GM21825 (cell line): Measurements from ENCODE around the gene ENOX2.
A peak's percentile ranks its signal among the peaks of the same experiment; 100 is the strongest.

Source experiments
- ATAC-seq: cut with Tn5 transposase; IDR thresholded peaks from one replicate; pipeline ENCODE4 v1.9.1; 2021; ENCODE audit warnings: mild to moderate bottlenecking, moderate library complexity; ENCODE audit not compliant: unreplicated experiment

The ENOX2 gene

GRCh38 chrX:130885996-130886395 lies 17.0 kb downstream of the ENOX2 start:
- no peak for ATAC-seq

DNA sequence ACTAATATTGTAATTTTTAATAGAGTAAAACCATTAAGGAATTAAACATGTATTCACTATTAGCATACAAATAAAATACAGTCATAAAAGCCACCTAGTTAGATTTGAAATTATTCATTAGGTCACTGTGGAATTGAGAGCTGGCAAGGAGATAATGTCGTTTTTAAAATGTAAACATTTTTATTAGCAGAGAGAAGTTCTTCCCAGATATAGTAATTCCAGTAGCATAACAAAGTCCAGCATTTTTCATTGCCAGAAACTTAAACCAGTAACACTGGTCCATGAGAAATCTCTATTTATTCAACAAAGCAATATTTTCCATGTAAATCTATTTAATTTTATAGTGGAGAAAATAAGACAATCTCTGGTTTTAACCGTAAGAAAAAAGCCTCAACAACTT lies 17.5 kb downstream of the ENOX2 start:
- ATAC-seq, result no peak

GRCh38 chrX:130884627-130885026 lies 18.4 kb downstream of the ENOX2 start:
- no peak for ATAC-seq

DNA sequence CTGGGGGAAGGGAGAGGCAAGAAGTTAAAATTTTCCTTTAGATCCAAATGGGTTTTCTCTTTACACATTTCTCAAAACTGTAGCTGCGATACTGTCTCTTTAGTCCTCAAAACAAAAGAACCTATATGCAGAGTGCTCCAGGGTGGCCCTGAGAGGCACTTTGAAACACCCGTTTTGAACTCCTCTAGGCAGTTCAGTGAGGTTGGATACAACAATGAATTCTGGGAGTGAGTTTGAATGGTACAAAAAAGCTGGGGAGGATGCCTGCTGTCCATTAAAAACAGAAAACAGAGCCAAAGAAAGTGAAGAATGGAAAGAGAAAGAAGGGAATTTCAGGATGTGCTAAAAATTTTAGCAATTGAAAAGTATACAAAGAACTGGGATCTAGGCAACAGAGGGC lies 23.1 kb downstream of the ENOX2 start:
- ATAC-seq, result no peak

GRCh38 chrX:130878350-130879341 lies 24.4 kb downstream of the ENOX2 start:
- no peak for ATAC-seq

DNA sequence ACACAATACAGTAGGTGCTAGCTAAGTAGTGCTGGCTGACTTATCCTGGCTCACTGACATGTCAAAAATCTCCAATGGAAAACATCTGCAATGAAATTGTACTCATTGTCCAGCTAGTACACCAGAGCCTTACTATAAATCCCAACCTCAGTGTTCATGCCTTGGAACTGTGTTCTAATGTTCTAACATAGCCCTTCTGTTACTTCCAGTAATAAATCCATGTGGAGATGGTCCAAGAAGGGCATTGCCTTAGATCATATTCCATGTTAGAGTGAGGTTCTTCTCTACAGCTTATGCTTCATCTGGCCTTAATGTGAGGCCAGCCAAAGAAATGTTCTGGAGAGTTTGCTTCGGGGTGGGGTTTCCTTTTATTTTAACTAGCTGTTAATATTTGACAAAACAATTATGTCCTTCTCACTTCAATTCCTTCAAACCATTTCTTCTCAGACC lies 25.1 kb downstream of the ENOX2 start:
- no peak for ATAC-seq

- ATAC-seq, result no peak
These were observed 26.8 kb downstream of the ENOX2 start for GRCh38 chrX:130876226-130876625.

GRCh38 chrX:130874751-130875150 lies 28.3 kb downstream of the ENOX2 start:
- no peak for ATAC-seq

GRCh38 chrX:130869239-130869638 lies 33.8 kb downstream of the ENOX2 start:
- no peak for ATAC-seq

GRCh38 chrX:130861462-130861861 lies 41.5 kb downstream of the ENOX2 start:
- no peak for ATAC-seq

DNA sequence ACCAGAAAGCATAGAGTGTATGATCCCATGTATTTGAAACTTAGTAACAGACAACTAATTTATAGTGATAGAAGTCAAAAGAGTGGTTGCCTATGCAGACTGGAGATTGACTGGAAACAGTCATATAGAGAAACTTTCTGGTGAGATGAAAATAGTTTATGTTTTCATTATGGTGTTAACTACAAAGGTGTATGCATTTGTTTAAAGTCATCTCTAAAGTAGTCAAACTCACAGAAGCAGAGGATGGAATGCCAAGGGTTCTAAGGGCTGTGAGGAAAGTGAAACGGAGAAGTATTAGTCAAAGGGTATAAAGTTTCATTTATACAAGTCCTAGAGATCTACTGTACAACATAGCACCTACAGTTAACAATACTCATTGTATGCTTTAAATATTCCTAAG lies 45.8 kb downstream of the ENOX2 start:
- ATAC-seq, result peak; percentile 93

DNA sequence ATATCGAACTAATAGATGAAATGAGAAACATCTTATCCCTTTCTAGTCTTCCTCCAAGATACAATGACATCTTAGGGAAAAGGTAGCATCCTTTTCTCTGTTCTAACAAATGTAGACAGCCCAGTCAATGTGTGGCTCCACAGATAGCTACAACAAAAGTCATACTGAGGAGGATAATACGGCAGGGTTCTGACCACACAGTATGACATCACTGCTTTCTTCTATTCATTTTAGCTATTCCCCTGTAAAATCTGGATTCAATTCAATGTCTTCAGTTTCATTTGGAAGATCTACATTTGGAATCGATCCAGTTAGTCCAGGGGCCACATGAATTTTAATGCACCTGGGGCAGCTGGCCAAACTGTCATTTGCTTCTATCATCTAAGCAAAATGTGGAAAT lies 51.4 kb downstream of the ENOX2 start:
- no peak for ATAC-seq

DNA sequence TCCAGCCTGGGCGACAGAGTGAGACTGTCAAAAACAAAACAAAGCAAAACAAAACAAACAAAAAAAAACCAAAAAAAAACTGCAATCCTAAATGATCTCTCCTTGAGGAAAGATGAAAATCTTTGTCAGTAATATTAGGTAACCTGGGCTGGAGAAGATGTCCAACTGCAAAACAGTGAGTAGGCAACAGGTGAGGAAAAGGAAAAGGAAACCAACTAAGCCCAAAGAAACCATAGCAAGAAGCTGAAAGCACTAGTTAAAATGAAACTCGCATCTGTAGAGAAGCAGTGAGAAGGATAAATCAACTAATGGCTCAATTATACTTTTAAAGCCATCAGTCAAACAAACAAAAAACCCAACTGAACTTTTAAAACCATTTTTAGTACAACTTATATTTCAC lies 54.2 kb downstream of the ENOX2 start:
- peak; percentile 69 for ATAC-seq

DNA sequence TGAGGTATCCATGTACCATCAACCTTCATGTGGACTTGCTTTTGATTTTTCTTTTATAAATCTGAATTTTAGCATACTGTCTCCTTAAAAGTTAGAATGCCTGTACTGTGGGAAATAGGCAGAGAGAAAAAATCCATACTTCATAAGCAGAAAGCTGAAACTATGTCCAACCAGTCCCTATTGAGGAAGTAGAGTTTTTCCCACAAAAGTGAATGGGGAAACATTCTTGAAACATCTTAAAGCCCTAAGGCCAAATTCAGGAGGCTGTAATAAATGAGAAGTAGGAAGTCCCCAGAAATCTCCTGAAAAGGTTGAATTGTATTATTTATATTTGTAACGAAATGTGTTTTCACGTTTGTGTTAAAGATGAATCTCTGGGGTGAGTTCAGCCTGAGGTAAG lies 56.3 kb downstream of the ENOX2 start:
- ATAC-seq, result no peak

- ATAC-seq, result no peak
These were observed 61.2 kb downstream of the ENOX2 start for GRCh38 chrX:130841776-130842175.

DNA sequence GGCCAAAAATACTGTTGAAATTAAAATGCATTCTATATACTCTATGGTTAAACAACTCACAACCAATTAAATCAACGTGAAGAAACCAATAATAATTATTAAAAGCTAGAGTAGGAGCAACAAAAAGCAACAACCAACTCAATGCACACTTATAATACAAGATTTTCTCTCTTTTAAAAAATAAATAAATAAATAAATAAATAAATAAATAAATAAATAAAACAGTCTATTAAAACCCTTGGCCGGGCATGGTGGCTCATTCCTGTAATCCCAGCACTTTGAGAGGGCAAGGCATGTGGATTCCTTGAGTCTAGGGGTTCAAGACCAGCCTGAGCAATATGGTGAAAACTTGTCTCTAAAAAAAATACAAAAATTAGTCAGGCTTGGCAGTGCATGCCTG lies 62.7 kb downstream of the ENOX2 start:
- ATAC-seq, result no peak

- no peak for ATAC-seq
These were observed 66.6 kb downstream of the ENOX2 start for GRCh38 chrX:130836447-130836846.

DNA sequence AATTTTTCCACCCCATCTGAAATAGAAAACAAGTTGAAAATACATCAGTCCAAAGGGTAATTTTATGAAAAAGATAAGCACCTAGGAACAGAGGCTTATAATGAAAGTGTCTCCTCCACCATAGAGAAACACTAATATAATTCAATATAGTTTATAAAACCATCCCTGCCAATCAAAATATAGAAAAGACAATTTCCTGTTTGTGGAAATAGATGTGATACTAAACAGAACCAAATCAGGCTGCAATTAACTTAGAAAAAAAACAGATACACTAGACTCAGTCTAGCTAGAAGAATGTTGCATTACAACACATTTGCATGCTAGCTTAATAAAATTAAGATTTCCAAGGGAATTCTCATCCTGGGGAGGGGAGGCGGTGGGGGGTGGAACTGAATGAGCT lies 68.2 kb downstream of the ENOX2 start:
- ATAC-seq, result no peak

GRCh38 chrX:130834149-130834548 lies 68.9 kb downstream of the ENOX2 start:
- no peak for ATAC-seq

DNA sequence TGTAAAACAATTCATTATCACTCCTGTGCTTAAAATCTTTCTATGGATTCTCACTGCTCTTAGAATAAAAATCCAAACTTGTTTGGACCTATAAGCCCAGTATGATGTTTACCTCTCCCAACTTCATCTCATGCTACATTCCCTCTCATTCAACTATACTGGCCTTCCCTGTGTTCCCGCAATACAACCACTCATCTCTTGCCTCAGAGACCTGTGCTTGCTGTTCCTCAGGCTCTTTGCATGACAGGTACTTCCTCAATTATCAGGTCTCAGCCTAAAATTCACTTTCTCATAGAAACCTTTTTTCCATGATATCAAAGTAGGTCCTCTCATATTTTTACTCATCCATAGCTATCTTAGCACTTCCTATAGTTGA lies 71.7 kb downstream of the ENOX2 start:
- ATAC-seq, result no peak

DNA sequence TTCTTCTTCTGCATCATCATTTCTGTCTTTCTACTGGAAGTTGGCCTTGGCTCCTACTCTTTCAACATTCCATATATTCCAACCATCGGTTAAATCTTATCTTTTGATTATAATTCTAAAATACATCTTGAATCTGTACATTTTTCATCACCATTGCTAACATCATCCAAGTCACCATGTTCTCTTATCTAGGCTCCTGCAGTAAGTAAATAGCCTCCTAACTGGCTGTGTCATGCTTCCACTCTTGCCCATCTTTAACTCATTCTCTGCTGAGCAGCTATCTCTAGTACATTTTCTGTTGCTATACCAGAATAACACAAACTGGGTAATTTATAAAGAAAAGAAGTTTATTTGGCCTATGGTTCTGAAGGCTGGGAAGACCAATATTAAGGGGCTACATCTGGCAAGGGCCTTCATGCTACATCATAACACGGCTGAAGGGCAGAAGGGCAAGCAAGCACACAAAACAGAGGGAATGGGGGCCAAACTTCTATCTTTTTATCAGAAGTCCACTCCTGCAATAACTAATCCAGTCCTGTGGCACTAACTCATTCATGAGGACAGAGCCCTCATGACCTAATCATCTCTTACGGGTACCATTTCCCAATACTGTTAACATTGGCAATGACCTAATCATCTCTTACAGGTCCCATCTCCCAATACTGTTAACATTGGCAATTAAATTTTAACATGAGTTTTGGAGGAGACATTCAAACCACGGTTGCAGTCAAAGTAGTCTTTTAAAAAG lies 72.2 kb downstream of the ENOX2 start:
- ATAC-seq, result no peak
